Fibroblast of lung (primary cell): Measurements from ENCODE around the gene P2RY8. TPM values are rescaled to one million over a fixed set of nuclear protein-coding genes. Genes with fewer than 3 reads are reported as not detected.
"Not testable (repeated sequence)": the region's sequence is repeated elsewhere in the genome, so short reads cannot be mapped to it uniquely, and the experiment has no call there.

ENCODE experiments used
- DNase-seq, 2 donors: peaks; one replicate each; pipeline versions ENCODE4 v3.0.0 to v3.0.0-alpha.2; 2010; ENCODE audit warnings: low read depth in 2 of 2
- H2AFZ ChIP-seq: 2 replicates; pipeline ENCODE4 v1.5.1; 2012; ENCODE audit warnings: low read length, control low read depth, inconsistent platforms
- H3K27ac ChIP-seq: 2 replicates; pipeline ENCODE4 v1.5.1; 2011; ENCODE audit warnings: low read length, control low read depth; ENCODE audit not compliant: insufficient read depth
- H3K27me3 ChIP-seq: 2 replicates; pipeline ENCODE4 v1.5.1; 2011; ENCODE audit warnings: mild to moderate bottlenecking, low read length; ENCODE audit not compliant: control insufficient read depth, insufficient read depth
- H3K36me3 ChIP-seq: 2 replicates; pipeline ENCODE4 v1.5.1; 2011; ENCODE audit warnings: low read length; ENCODE audit not compliant: control insufficient read depth, insufficient read depth
- H3K4me1 ChIP-seq: 2 replicates; pipeline ENCODE4 v1.5.1; 2011; ENCODE audit warnings: low read length; ENCODE audit not compliant: control insufficient read depth, insufficient read depth; ENCODE audit errors: extremely low read depth
- H3K4me2 ChIP-seq: 2 replicates; pipeline ENCODE4 v1.5.1; 2011; ENCODE audit warnings: low read length, control low read depth; ENCODE audit not compliant: insufficient read depth; ENCODE audit errors: extremely low read depth
- H3K4me3 ChIP-seq, 4 experiments: fragments of 200-600 bp in 1 of 4; sonication (generic) in 1 of 4; replicated peaks in 1 of 4; 2 replicates each; pipeline ENCODE4 v1.5.1; 2011 to 2016; ENCODE audit warnings: low read length in 4 of 4, low read depth in 3 of 4, mild to moderate bottlenecking in 3 of 4, control low read depth in 2 of 4, inconsistent platforms in 1 of 4, mixed read lengths in 1 of 4; ENCODE audit not compliant: insufficient read depth in 1 of 4; ENCODE audit errors: control extremely low read depth in 1 of 4
- H3K79me2 ChIP-seq: 2 replicates; pipeline ENCODE4 v1.5.1; 2012; ENCODE audit warnings: mild to moderate bottlenecking, low read length, inconsistent platforms; ENCODE audit not compliant: control insufficient read depth, insufficient read depth
- H3K9ac ChIP-seq: 2 replicates; pipeline ENCODE4 v1.5.1; 2011; ENCODE audit warnings: mild to moderate bottlenecking, low read length, control low read depth; ENCODE audit not compliant: insufficient read depth
- H3K9me3 ChIP-seq: 2 replicates; pipeline ENCODE4 v1.5.1; 2012; ENCODE audit warnings: low read depth, low read length; ENCODE audit not compliant: control insufficient read depth, insufficient read depth
- H4K20me1 ChIP-seq: 2 replicates; pipeline ENCODE4 v1.5.1; 2011; ENCODE audit warnings: low read length; ENCODE audit not compliant: control insufficient read depth, insufficient read depth; ENCODE audit errors: extremely low read depth
- EZH2 ChIP-seq: IDR thresholded peaks from 2 replicates; pipeline ENCODE4 v1.5.1; 2012; ENCODE audit warnings: low read length, control low read depth, mild to moderate bottlenecking; ENCODE audit errors: missing control alignments
- polyA plus RNA-seq, 2 donors: library from polyadenylated mRNA; depleted of rRNA in 1 of 2; stranded (reverse) in 1 of 2; unstranded in 1 of 2; fragments of >200 nt; gene quantifications; 2 replicates each; pipeline ENCODE4 v1.2.1, GENCODE V29; 2011 to 2012; ENCODE audit warnings: missing spikeins in 1 of 2
- total RNA-seq: library from RNA; depleted of rRNA; stranded (reverse); fragments of >200 nt; gene quantifications from 2 replicates; pipeline ENCODE4 v1.2.1, GENCODE V29; 2014
- TF ChIP-seq, protein P1 (sequence below), 2 donors: IDR thresholded peaks in 1 of 2; conservative IDR thresholded peaks in 1 of 2; 1 replicate in 1 of 2; 2 replicates in 1 of 2; pipeline ENCODE4 v1.5.1; 2011 to 2012; ENCODE audit warnings: low read length in 2 of 2, control low read depth in 1 of 2, inconsistent platforms in 1 of 2, low read depth in 1 of 2, mild to moderate bottlenecking in 1 of 2

Gene P2RY8
- total and polyA plus RNA-seq, 2 donors (not counting 1 experiment from before 2014, with no cell fraction given), result not detected

DNA sequence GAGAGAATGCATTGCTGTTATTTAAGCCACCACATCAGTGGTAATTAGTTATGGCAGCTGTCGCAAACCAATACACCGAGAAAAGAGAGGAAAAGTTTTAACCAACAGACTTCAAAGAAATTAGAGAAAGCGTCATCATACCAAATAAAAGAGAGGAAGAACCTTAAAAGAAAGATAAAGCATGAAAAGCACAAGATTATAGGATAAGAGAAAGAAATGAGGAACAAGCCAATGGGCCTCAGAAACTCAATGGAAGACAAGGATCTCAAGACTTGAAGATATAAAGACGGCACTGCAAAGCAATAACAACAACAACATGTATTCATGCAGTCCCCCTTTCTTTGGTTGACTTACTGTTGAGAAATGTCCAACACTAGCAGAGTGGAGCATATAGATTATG is 61.5 kb downstream of the P2RY8 start:
- no peak overlapping the region for H3K9ac ChIP-seq

DNA sequence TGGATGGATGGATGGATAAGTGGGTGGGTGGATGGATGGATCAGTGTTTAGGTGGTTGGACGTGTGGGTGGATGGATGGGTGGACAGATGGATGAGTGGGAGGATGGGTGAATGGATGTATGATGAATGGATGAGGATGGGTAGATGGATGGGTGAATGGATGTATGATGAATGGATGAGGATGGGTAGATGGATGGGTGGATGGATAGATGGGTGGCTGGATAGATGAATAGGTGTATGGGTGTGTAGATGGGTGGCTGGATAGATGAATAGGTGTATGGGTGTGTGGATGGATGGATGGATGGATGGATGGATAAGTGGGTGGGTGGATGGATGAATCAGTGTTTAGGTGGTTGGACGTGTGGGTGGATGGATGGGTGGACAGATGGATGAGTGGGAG is 62.4 kb downstream of the P2RY8 start:
- not testable (repeated sequence) for H3K79me2 ChIP-seq, H4K20me1 ChIP-seq, H3K9me3 ChIP-seq, H3K9ac ChIP-seq, DNase-seq, H3K36me3 ChIP-seq, H3K4me1 ChIP-seq, H3K27ac ChIP-seq, H2AFZ ChIP-seq, H3K27me3 ChIP-seq, H3K4me2 ChIP-seq, H3K4me3 ChIP-seq

More for the DNA sequence above, 61.5 kb downstream of the P2RY8 start:
- no peaks in the 10 kb centered on the region for H3K79me2 ChIP-seq
- H4K20me1 ChIP-seq, result no peaks in the 10 kb centered on the region
- H3K36me3 ChIP-seq, result no peaks in the 10 kb centered on the region
- no peak overlapping the region for H3K4me2 ChIP-seq
- no peaks in the 10 kb centered on the region for H3K27me3 ChIP-seq
- no peak overlapping the region for H3K4me3 ChIP-seq
- H3K4me1 ChIP-seq, result no peaks in the 10 kb centered on the region
- H3K9me3 ChIP-seq, result no peaks in the 10 kb centered on the region
- TF ChIP-seq, protein P1, sequence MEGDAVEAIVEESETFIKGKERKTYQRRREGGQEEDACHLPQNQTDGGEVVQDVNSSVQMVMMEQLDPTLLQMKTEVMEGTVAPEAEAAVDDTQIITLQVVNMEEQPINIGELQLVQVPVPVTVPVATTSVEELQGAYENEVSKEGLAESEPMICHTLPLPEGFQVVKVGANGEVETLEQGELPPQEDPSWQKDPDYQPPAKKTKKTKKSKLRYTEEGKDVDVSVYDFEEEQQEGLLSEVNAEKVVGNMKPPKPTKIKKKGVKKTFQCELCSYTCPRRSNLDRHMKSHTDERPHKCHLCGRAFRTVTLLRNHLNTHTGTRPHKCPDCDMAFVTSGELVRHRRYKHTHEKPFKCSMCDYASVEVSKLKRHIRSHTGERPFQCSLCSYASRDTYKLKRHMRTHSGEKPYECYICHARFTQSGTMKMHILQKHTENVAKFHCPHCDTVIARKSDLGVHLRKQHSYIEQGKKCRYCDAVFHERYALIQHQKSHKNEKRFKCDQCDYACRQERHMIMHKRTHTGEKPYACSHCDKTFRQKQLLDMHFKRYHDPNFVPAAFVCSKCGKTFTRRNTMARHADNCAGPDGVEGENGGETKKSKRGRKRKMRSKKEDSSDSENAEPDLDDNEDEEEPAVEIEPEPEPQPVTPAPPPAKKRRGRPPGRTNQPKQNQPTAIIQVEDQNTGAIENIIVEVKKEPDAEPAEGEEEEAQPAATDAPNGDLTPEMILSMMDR (conservative IDR thresholded peaks at IDR 0.05 in 1 of 2, IDR thresholded peaks at IDR 0.05 in 1 of 2; ENCODE audit: low read depth in 1 of 2, low read length in 2 of 2), result no peak
- no peak for TF ChIP-seq EZH2
- no peak for DNase-seq
- H2AFZ ChIP-seq, result no peak overlapping the region
- no peak overlapping the region for H3K27ac ChIP-seq

DNA sequence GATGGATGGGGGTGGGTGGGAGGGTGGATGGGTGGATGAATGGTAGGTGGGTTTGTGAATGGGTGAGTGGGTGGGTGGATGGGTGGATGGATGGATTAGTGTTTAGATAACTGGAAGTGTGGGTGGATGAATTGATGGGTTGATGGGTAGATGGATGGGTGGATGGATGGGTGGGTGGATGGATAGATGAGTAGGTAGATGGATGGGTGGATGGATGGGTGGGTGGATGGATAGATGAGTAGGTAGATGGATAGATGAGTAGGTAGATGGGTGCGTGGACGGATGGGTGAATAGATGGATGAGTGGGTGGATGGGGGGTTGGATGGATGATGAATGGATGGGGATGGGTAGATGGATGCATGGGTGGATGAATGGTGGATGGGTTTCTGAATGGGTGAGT is 64.0 kb downstream of the P2RY8 start:
- Histone ChIP-seq H3K27me3 (no peaks in the 10 kb centered on the region), H3K4me1 (no peaks in the 10 kb centered on the region), H3K36me3 (no peaks in the 10 kb centered on the region), H3K4me2 (no peak overlapping the region), H3K27ac (no peak overlapping the region), H4K20me1 (no peaks in the 10 kb centered on the region), H2AFZ (no peak overlapping the region), H3K79me2 (no peaks in the 10 kb centered on the region), H3K4me3 (no peak overlapping the region), H3K9ac (no peak overlapping the region), H3K9me3 (no peaks in the 10 kb centered on the region)
- no peak for TF ChIP-seq EZH2
- TF ChIP-seq, protein P1 (conservative IDR thresholded peaks at IDR 0.05 in 1 of 2, IDR thresholded peaks at IDR 0.05 in 1 of 2; ENCODE audit: low read depth in 1 of 2, low read length in 2 of 2), result no peak
- no peak for DNase-seq
